OCI-LY3 (cell line): ENCODE data around the gene BAZ2B.

Experiments
- CTCF ChIP-seq: fragments of 200-600, 300-600 bp; sonication (generic); IDR thresholded peaks from 2 replicates; pipeline ENCODE4 v1.5.1; 2014; ENCODE audit warnings: antibody characterized with exemption, low read length, low read depth
- EZH2phosphoT487 ChIP-seq: fragments of 200-600 bp; shearing (Covaris generic); IDR thresholded peaks from 2 replicates; pipeline ENCODE4 v1.6.1; 2018; ENCODE audit warnings: antibody characterized with exemption, mixed run types, low read depth

- TF ChIP-seq CTCF (no peak), EZH2phosphoT487 (no peak)
Observed at GRCh38 chr2:159461076-159461475, 155.3 kb downstream of the BAZ2B start.
